Brain microvascular endothelial cell (primary cell): ENCODE results near the gene CPVL.

Experiments used
- DNase-seq: peaks from one replicate; pipeline ENCODE4 v3.0.0-alpha.2; 2020
- H3K27ac ChIP-seq: fragments of 250-450 bp; sonication (Bioruptor Pico); 2 replicates; pipeline ENCODE4 v1.5.1; 2020; ENCODE audit warnings: mild to moderate bottlenecking, moderate library complexity
- H3K27me3 ChIP-seq: fragments of 250-450 bp; sonication (Bioruptor Pico); replicated peaks from 2 replicates; pipeline ENCODE4 v1.5.1; 2020; ENCODE audit warnings: mild to moderate bottlenecking
- H3K36me3 ChIP-seq: fragments of 250-450 bp; sonication (Bioruptor Pico); replicated peaks from 2 replicates; pipeline ENCODE4 v1.5.1; 2020; ENCODE audit warnings: mild to moderate bottlenecking
- H3K4me3 ChIP-seq: 2 replicates; pipeline ENCODE4 v1.5.1; 2011; ENCODE audit warnings: low read depth, mild to moderate bottlenecking, control low read depth, low read length, moderate library complexity
- CTCF ChIP-seq: IDR thresholded peaks from 2 replicates; pipeline ENCODE4 v1.5.1; 2011; ENCODE audit warnings: low read depth, mild to moderate bottlenecking, moderate library complexity, low read length, control low read depth, inconsistent platforms; ENCODE audit errors: missing control alignments
- in situ Hi-C: cut with HindIII; loops from 2 replicates; pipeline ENCODE4 v1.10.0; 2017; ENCODE audit warnings: low sequenced_read_pairs, low pct_ligation_motif_present

Gene CPVL

GRCh38 chr7:28996836-28997235 is 149.5 kb downstream of the CPVL start:
- DNase-seq, result no peak
- peaks cover 2% of the 10 kb centered on the region for H3K27me3 ChIP-seq
- H3K36me3 ChIP-seq, result no peaks in the 10 kb centered on the region
- in situ Hi-C loops, result no loop called here
- no peak overlapping the region for H3K4me3 ChIP-seq
- TF ChIP-seq CTCF, result no peak
- H3K27ac ChIP-seq, result no peak overlapping the region

GRCh38 chr7:28993371-28993770 is 153.0 kb downstream of the CPVL start:
- H3K27me3 ChIP-seq, result no peaks in the 10 kb centered on the region
- no peak overlapping the region for H3K4me3 ChIP-seq
- no peaks in the 10 kb centered on the region for H3K36me3 ChIP-seq
- no peak for TF ChIP-seq CTCF
- H3K27ac ChIP-seq, result no peak overlapping the region
- in situ Hi-C loops, result no loop called here
- DNase-seq, result no peak

- in situ Hi-C loops, result no loop called here
These were observed 153.5 kb downstream of the CPVL start for GRCh38 chr7:28992798-28993197.

GRCh38 chr7:28990200-28990960 is 156.0 kb downstream of the CPVL start:
- TF ChIP-seq CTCF, result no peak
- no peak overlapping the region for H3K27ac ChIP-seq
- no peaks in the 10 kb centered on the region for H3K27me3 ChIP-seq
- in situ Hi-C loops, result no loop called here
- DNase-seq, result peak; percentile 34
- H3K36me3 ChIP-seq, result no peaks in the 10 kb centered on the region
- H3K4me3 ChIP-seq, result no peak overlapping the region

More at GRCh38 chr7:28992798-28993197, 153.5 kb downstream of the CPVL start:
- H3K27ac ChIP-seq, result no peak overlapping the region
- no peak for DNase-seq
- no peak for TF ChIP-seq CTCF
- no peaks in the 10 kb centered on the region for H3K36me3 ChIP-seq
- H3K4me3 ChIP-seq, result no peak overlapping the region
- H3K27me3 ChIP-seq, result no peaks in the 10 kb centered on the region

GRCh38 chr7:28989211-28989980 is 156.9 kb downstream of the CPVL start:
- in situ Hi-C loops, result no loop called here
- H3K27ac ChIP-seq, result no peak overlapping the region

More at GRCh38 chr7:28989211-28989980, 156.9 kb downstream of the CPVL start:
- H3K27me3 ChIP-seq, result no peaks in the 10 kb centered on the region
- H3K4me3 ChIP-seq, result no peak overlapping the region
- H3K36me3 ChIP-seq, result no peaks in the 10 kb centered on the region
- DNase-seq, result no peak
- TF ChIP-seq CTCF, result no peak
